ENCODE data around the gene PRORP.

GRCh38 chr14:35155962-35156361 is 33.6 kb downstream of the PRORP start:
- TF ChIP-seq EZH2phosphoT487 (IDR thresholded peaks at IDR 0.05; ENCODE audit: insufficient read depth, low read depth), result no peak
- TF ChIP-seq EZH2 (IDR thresholded peaks at IDR 0.05; ENCODE audit: insufficient read depth, poor library complexity, severe bottlenecking), result no peak
